LNCaP clone FGC (cell line): ENCODE data around the gene OR10G8.

Source experiments
- DNase-seq: peaks from one replicate; pipeline ENCODE4 v3.0.0-alpha.2; 2011; ENCODE audit warnings: low read depth
- H3K4me3 ChIP-seq: 2 replicates; pipeline ENCODE4 v1.5.1; 2011; ENCODE audit warnings: mild to moderate bottlenecking, low read depth, low read length, control low read depth
- TF ChIP-seq, protein P1 (sequence below): IDR thresholded peaks from 2 replicates; pipeline ENCODE4 v1.5.1; 2012; ENCODE audit warnings: mild to moderate bottlenecking; ENCODE audit not compliant: control insufficient read depth, insufficient read depth; ENCODE audit errors: extremely low read depth

The OR10G8 gene

GRCh38 chr11:124069429-124070401 lies 43.1 kb downstream of the OR10G8 start:
- H3K4me3 ChIP-seq: 0 out of 2 replicates have a peak overlapping the region, but pooled peaks have one; percentile 32

DNA sequence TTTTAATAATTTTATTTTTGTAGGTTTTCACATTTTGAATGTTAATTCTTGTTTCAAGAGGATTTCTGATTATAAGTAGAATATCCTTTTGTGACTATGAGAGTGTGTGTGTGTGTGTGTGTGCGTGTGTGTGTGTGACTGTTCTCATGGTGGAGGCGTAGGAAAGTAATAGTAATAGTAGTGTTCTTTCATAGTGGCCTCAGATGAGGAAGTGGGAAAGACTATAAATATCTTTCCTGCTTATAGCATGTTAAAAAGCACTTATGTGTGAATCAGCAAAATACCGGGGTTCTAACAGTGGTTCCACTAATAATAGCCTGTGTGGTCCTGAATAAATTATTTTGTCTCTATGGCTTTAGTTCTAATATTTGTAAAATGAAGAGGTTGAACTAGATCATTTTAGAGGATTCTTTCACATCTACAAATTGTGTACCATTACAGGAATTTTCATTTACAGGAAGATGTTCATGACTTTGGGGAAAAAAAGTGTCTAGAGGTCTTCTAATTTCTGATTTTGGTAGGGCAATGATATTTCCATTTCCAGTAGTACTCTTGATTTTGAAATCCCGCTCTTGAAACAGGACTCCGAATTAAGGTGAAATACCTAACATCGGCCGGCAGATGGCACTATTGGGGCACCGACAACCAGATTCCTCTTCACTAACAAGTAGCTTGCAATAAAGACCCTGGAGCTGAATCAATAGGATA lies 44.5 kb downstream of the OR10G8 start:
- TF ChIP-seq, protein P1, sequence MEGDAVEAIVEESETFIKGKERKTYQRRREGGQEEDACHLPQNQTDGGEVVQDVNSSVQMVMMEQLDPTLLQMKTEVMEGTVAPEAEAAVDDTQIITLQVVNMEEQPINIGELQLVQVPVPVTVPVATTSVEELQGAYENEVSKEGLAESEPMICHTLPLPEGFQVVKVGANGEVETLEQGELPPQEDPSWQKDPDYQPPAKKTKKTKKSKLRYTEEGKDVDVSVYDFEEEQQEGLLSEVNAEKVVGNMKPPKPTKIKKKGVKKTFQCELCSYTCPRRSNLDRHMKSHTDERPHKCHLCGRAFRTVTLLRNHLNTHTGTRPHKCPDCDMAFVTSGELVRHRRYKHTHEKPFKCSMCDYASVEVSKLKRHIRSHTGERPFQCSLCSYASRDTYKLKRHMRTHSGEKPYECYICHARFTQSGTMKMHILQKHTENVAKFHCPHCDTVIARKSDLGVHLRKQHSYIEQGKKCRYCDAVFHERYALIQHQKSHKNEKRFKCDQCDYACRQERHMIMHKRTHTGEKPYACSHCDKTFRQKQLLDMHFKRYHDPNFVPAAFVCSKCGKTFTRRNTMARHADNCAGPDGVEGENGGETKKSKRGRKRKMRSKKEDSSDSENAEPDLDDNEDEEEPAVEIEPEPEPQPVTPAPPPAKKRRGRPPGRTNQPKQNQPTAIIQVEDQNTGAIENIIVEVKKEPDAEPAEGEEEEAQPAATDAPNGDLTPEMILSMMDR: peak; percentile 77
- DNase-seq: peak; percentile 50
- H3K4me3 ChIP-seq: no peak overlapping the region

More at GRCh38 chr11:124069429-124070401, 43.1 kb downstream of the OR10G8 start:
- DNase-seq: no peak
- TF ChIP-seq, protein P1: peak; percentile 67

GRCh38 chr11:124071623-124071948 lies 45.0 kb downstream of the OR10G8 start:
- no peak overlapping the region for H3K4me3 ChIP-seq

GRCh38 chr11:124072147-124072546 lies 45.5 kb downstream of the OR10G8 start:
- TF ChIP-seq, protein P1: no peak
- DNase-seq: no peak
- no peak overlapping the region for H3K4me3 ChIP-seq

More at GRCh38 chr11:124071623-124071948, 45.0 kb downstream of the OR10G8 start:
- TF ChIP-seq, protein P1: no peak
- no peak for DNase-seq

DNA sequence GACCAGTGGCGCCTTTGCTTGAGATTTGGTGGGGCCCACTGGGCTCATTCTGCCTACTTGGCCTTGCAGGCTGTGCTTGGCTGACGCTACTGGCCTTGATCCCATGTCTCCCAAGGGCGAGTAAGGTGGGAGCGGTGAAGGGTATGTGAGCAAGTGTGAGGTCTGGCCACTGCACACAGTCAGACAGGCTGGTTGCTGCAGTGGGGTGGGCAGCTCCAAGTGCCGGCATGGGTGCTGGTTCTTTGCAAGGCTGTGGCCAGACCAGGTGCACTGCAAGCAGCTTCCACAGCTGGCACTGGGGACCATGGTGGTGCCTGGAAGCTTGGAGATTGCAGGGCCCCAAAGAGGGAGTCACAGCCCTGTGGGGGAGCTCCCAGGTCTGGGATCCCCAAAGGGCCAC lies 48.0 kb downstream of the OR10G8 start:
- DNase-seq: no peak
- TF ChIP-seq, protein P1: no peak
- no peak overlapping the region for H3K4me3 ChIP-seq

- TF ChIP-seq, protein P1: no peak
- H3K4me3 ChIP-seq: no peak overlapping the region
- DNase-seq: no peak
Observed at GRCh38 chr11:124075492-124075840, 48.9 kb downstream of the OR10G8 start.
